ENCODE results near the gene LASP1NB.

Gene LASP1NB

GRCh38 chr17:38925263-38925995, at the start of gene LASP1NB:
TSS of gene LASP1NB (plus strand) at chr17:38925614.
- DNase-seq (ENCODE audit: low spot score) = no peak

GRCh38 chr17:38877130-38877851, 48.1 kb upstream of the LASP1NB start:
- no peak for DNase-seq (ENCODE audit: low spot score)

GRCh38 chr17:38879878-38880665, 45.3 kb upstream of the LASP1NB start:
- DNase-seq (ENCODE audit: low spot score) = no peak

GRCh38 chr17:38881600-38882191, 43.7 kb upstream of the LASP1NB start:
- DNase-seq (ENCODE audit: low spot score) = peak; percentile 77

- no peak for DNase-seq (ENCODE audit: low spot score)
These were observed 42.5 kb upstream of the LASP1NB start for GRCh38 chr17:38882870-38883269.

GRCh38 chr17:38883592-38884526, 41.6 kb upstream of the LASP1NB start:
- DNase-seq (ENCODE audit: low spot score) = no peak

- no peak for DNase-seq (ENCODE audit: low spot score)
These were observed 40.2 kb upstream of the LASP1NB start for GRCh38 chr17:38885044-38885727.

GRCh38 chr17:38885728-38886642, 39.4 kb upstream of the LASP1NB start:
- DNase-seq (ENCODE audit: low spot score) = no peak

GRCh38 chr17:38886643-38887010, 38.8 kb upstream of the LASP1NB start:
- no peak for DNase-seq (ENCODE audit: low spot score)

- no peak for DNase-seq (ENCODE audit: low spot score)
These were observed 36.6 kb upstream of the LASP1NB start for GRCh38 chr17:38888842-38889241.

GRCh38 chr17:38889745-38890409, 35.5 kb upstream of the LASP1NB start:
- no peak for DNase-seq (ENCODE audit: low spot score)

GRCh38 chr17:38890410-38890746, 35.0 kb upstream of the LASP1NB start:
- no peak for DNase-seq (ENCODE audit: low spot score)

GRCh38 chr17:38891441-38891840, 34.0 kb upstream of the LASP1NB start:
- DNase-seq (ENCODE audit: low spot score) = no peak

- no peak for DNase-seq (ENCODE audit: low spot score)
These were observed 33.3 kb upstream of the LASP1NB start for GRCh38 chr17:38892083-38892482.

GRCh38 chr17:38892620-38893019, 32.8 kb upstream of the LASP1NB start:
- no peak for DNase-seq (ENCODE audit: low spot score)

- DNase-seq (ENCODE audit: low spot score) = no peak
These were observed 32.3 kb upstream of the LASP1NB start for GRCh38 chr17:38893113-38893512.

- DNase-seq (ENCODE audit: low spot score) = no peak
These were observed 31.8 kb upstream of the LASP1NB start for GRCh38 chr17:38893607-38894006.

- DNase-seq (ENCODE audit: low spot score) = no peak
These were observed 31.1 kb upstream of the LASP1NB start for GRCh38 chr17:38894276-38894675.

All from ureter (tissue), 1 donor.